ENCODE measurements around the gene NRG4. TPM values are rescaled to one million over a fixed set of nuclear protein-coding genes. Genes with fewer than 3 reads are reported as not detected.
"Not testable (repeated sequence)": the region's sequence is repeated elsewhere in the genome, so short reads cannot be mapped to it uniquely, and the experiment has no call there.

Gene NRG4
- total RNA-seq, 1 experiment from 2014 or later, result not detected

- Mint-ChIP-seq H3K9me3 (no peaks in the 10 kb centered on the region), H3K27me3 (ENCODE audit: low read depth) (no peaks in the 10 kb centered on the region), H3K27ac (no peak overlapping the region), H3K36me3 (ENCODE audit: insufficient read depth in 1 of 3, low read depth in 3 of 3) (peaks cover 22 to 74% (median 53%) of the 10 kb centered on the region in 3 experiments; a peak in 6 of 7 replicates), H3K4me3 (no peak overlapping the region), H3K4me1 (no peaks in the 10 kb centered on the region)
- Histone ChIP-seq H3K27me3 (ENCODE audit: insufficient read depth, low read length) (no peaks in the 10 kb centered on the region), H3K4me2 (ENCODE audit: insufficient read depth, insufficient read length, low read length) (no peak overlapping the region), H3K4ac (ENCODE audit: low read depth, low read length) (no peak overlapping the region), H4K5ac (ENCODE audit: insufficient read length, low read depth, low read length) (no peak overlapping the region), H3T11ph (ENCODE audit: low read length) (no peak overlapping the region), H3K9me3 (ENCODE audit: control insufficient read depth, low read depth, low read length) (no peaks in the 10 kb centered on the region), H2BK5ac (ENCODE audit: insufficient read length, low read length) (no peak overlapping the region), H2BK20ac (ENCODE audit: low read depth, low read length, poor library complexity, severe bottlenecking) (no peak overlapping the region), H4K8ac (replicated peaks; ENCODE audit: insufficient read length, low read depth, low read length) (no peak overlapping the region), H2BK12ac (ENCODE audit: insufficient read length, low read depth, low read length) (no peak overlapping the region), H3K23ac (ENCODE audit: insufficient read length, low read depth, low read length) (no peak overlapping the region), H2AFZ (ENCODE audit: low read length) (no peak overlapping the region), H3K27ac (ENCODE audit: insufficient read length, low read depth, low read length) (no peak overlapping the region), H2BK15ac (ENCODE audit: low read depth, low read length) (no peak overlapping the region), H3K14ac (ENCODE audit: insufficient read depth, low read length) (no peak overlapping the region), H2BK120ac (ENCODE audit: low read depth, low read length, poor library complexity, severe bottlenecking) (no peak overlapping the region), H3K4me1 (ENCODE audit: insufficient read depth, low read length) (no peaks in the 10 kb centered on the region), H3K9ac (ENCODE audit: extremely low read depth, insufficient read length, low read length) (no peak overlapping the region), H4K91ac (ENCODE audit: insufficient read length, low read depth, low read length) (no peak overlapping the region), H3K23me2 (ENCODE audit: insufficient read length, low read depth, low read length, poor library complexity, severe bottlenecking) (no peaks in the 10 kb centered on the region), H2AK5ac (ENCODE audit: insufficient read length, low read length) (no peak overlapping the region), H3K79me1 (ENCODE audit: insufficient read depth, low read depth, low read length, poor library complexity, severe bottlenecking) (no peaks in the 10 kb centered on the region), H3K79me2 (ENCODE audit: insufficient read depth, low read length) (peaks cover 2% of the 10 kb centered on the region; the same call in 1 of the 2 replicates), H4K20me1 (ENCODE audit: control insufficient read depth, insufficient read depth, insufficient read length) (no peaks in the 10 kb centered on the region), H3K56ac (ENCODE audit: insufficient read length, low read depth, low read length) (no peak overlapping the region), H3K18ac (ENCODE audit: insufficient read length, low read depth, low read length) (no peak overlapping the region)
- no peak for DNase-seq
- no CpG with 5 or more reads among the region's 1 CpG for WGBS (ENCODE audit: extremely low coverage, insufficient read length, low lambda C conversion rate)
- TF ChIP-seq CTCF (conservative IDR thresholded peaks at IDR 0.05), result no peak
These were observed 95.2 kb downstream of the NRG4 start for GRCh38 chr15:75916978-75917377.

GRCh38 chr15:75910355-75910754 lies 101.9 kb downstream of the NRG4 start:
- H3K79me2 ChIP-seq (ENCODE audit: insufficient read depth, low read length), result peaks cover 16% of the 10 kb centered on the region; the same call in 1 of the 2 replicates
- H2AK5ac ChIP-seq (ENCODE audit: insufficient read length, low read length); H3K4ac ChIP-seq (ENCODE audit: low read depth, low read length); H2BK20ac ChIP-seq (ENCODE audit: low read depth, low read length, poor library complexity, severe bottlenecking); H3K23ac ChIP-seq (ENCODE audit: insufficient read length, low read depth, low read length); H2BK120ac ChIP-seq (ENCODE audit: low read depth, low read length, poor library complexity, severe bottlenecking); H3K56ac ChIP-seq (ENCODE audit: insufficient read length, low read depth, low read length); H3K27ac ChIP-seq (ENCODE audit: insufficient read length, low read depth, low read length); H3K9me3 ChIP-seq (ENCODE audit: control insufficient read depth, low read depth, low read length); H2BK15ac ChIP-seq (ENCODE audit: low read depth, low read length); H4K8ac ChIP-seq (replicated peaks; ENCODE audit: insufficient read length, low read depth, low read length); H3K23me2 ChIP-seq (ENCODE audit: insufficient read length, low read depth, low read length, poor library complexity, severe bottlenecking); H3K27me3 ChIP-seq (ENCODE audit: insufficient read depth, low read length); H4K20me1 ChIP-seq (ENCODE audit: control insufficient read depth, insufficient read depth, insufficient read length); H3K4me1 ChIP-seq (ENCODE audit: insufficient read depth, low read length); H4K5ac ChIP-seq (ENCODE audit: insufficient read length, low read depth, low read length); H3K18ac ChIP-seq (ENCODE audit: insufficient read length, low read depth, low read length); H2BK5ac ChIP-seq (ENCODE audit: insufficient read length, low read length); H2BK12ac ChIP-seq (ENCODE audit: insufficient read length, low read depth, low read length); H3K4me3 Mint-ChIP-seq; H3K27me3 Mint-ChIP-seq (ENCODE audit: low read depth); H3K9ac ChIP-seq (ENCODE audit: extremely low read depth, insufficient read length, low read length); H3K79me1 ChIP-seq (ENCODE audit: insufficient read depth, low read depth, low read length, poor library complexity, severe bottlenecking); H3K14ac ChIP-seq (ENCODE audit: insufficient read depth, low read length); H4K91ac ChIP-seq (ENCODE audit: insufficient read length, low read depth, low read length); H3K4me2 ChIP-seq (ENCODE audit: insufficient read depth, insufficient read length, low read length); H3K4me1 Mint-ChIP-seq; H3K27ac Mint-ChIP-seq; H2AFZ ChIP-seq (ENCODE audit: low read length); H3T11ph ChIP-seq (ENCODE audit: low read length); DNase-seq: not testable (repeated sequence)
- H3K36me3 Mint-ChIP-seq (ENCODE audit: insufficient read depth in 1 of 3, low read depth in 3 of 3), result peaks cover 52 to 81% (median 69%) of the 10 kb centered on the region in 3 experiments
- H3K9me3 Mint-ChIP-seq, result peaks cover 0 to 11% of the 10 kb centered on the region in 2 experiments; a peak in 3 of 5 replicates
- WGBS (ENCODE audit: extremely low coverage, insufficient read length, low lambda C conversion rate), result no CpG with 5 or more reads among the region's 3 CpGs

Data from H9 (cell line).